Body of pancreas (tissue), 4 donors: Measurements from ENCODE around the gene SLC18A2.

Experiments used
- POLR2A ChIP-seq, 3 donors: fragments of 450-650 bp; IDR thresholded peaks; one replicate each; pipeline ENCODE4 v1.6.1; 2016; ENCODE audit warnings: antibody characterized with exemption in 3 of 3, mild to moderate bottlenecking in 2 of 3
- TF ChIP-seq, protein P1 (sequence below), 7 experiments: fragments of 450-650 bp in 4 of 7; fragments of 200-600 bp in 3 of 7; sonication (generic) in 3 of 7; IDR thresholded peaks; one replicate each; pipeline ENCODE4 v1.5.1; 2016 to 2019; ENCODE audit warnings: antibody characterized with exemption in 7 of 7

DNA sequence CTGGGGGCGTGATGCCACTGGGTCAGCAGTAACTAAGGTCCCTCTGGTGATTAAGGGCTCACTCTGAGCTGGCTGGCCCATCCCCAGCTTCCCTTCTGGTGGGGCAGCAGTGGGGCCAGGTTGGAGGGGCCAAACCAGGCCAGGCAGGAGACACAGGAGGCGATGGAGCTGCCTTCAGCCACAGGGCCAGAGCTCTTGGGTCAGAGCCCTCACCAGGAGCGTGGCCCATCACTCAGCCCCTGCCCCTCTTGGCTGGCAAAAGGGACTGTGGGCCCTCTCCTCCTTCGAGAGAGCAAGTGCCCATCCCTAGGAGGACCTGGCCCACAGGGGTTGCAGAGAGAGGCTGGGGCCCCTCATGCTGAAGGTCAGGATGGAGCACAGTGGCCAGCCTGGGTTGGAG lies 39.1 kb upstream of the SLC18A2 start:
- TF ChIP-seq, protein P1, sequence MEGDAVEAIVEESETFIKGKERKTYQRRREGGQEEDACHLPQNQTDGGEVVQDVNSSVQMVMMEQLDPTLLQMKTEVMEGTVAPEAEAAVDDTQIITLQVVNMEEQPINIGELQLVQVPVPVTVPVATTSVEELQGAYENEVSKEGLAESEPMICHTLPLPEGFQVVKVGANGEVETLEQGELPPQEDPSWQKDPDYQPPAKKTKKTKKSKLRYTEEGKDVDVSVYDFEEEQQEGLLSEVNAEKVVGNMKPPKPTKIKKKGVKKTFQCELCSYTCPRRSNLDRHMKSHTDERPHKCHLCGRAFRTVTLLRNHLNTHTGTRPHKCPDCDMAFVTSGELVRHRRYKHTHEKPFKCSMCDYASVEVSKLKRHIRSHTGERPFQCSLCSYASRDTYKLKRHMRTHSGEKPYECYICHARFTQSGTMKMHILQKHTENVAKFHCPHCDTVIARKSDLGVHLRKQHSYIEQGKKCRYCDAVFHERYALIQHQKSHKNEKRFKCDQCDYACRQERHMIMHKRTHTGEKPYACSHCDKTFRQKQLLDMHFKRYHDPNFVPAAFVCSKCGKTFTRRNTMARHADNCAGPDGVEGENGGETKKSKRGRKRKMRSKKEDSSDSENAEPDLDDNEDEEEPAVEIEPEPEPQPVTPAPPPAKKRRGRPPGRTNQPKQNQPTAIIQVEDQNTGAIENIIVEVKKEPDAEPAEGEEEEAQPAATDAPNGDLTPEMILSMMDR (IDR thresholded peaks at IDR 0.05), result no peak
- TF ChIP-seq POLR2A (IDR thresholded peaks at IDR 0.05), result no peak
